Transverse colon (tissue), 3 donors: ENCODE results near the gene TRIM22.

Experiments
- CTCF ChIP-seq, 5 experiments: fragments of 200-600 bp in 3 of 5; fragments of 450-650 bp in 2 of 5; sonication (generic) in 3 of 5; IDR thresholded peaks; 1 replicate in 2 of 5; 2 replicates in 3 of 5; pipeline ENCODE4 v1.5.1; 2016 to 2017; ENCODE audit warnings: antibody characterized with exemption in 5 of 5, inconsistent platforms in 3 of 5, mild to moderate bottlenecking in 2 of 5, moderate library complexity in 1 of 5
- EP300 ChIP-seq: sonication (generic); formaldehyde crosslinking; IDR thresholded peaks from one replicate; pipeline ENCODE4 v1.6.1; 2017; ENCODE audit warnings: antibody characterized with exemption, low read depth
- POLR2A ChIP-seq: fragments of 450-650 bp; IDR thresholded peaks from one replicate; pipeline ENCODE4 v1.6.1; 2016; ENCODE audit warnings: antibody characterized with exemption, mild to moderate bottlenecking, moderate library complexity

DNA sequence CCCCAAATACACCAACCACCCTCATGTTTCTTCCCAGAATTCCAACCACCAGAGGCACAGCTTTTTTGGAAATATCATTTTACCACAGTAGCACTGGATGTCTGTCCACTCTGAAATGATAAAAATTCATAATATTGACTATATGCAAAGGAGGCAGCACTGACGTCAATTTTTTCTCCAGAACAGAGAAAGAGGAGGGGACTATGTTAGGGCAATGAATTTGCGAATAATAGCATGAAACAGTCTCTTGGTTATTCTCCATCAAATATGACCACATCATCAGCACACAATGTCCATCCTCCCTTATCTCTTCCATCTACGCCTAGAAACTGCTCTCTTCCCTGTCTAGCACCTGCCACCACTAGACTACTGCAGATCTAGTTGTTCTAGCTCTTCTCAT, 43.5 kb upstream of the TRIM22 start:
- TF ChIP-seq POLR2A (no peak), CTCF (IDR thresholded peaks at IDR 0.05) (no peak), EP300 (no peak)
